IPS DF 6.9 (cell line): ENCODE results near the gene SNTG2.

ENCODE experiments used
- DNase-seq: peaks from one replicate; pipeline ENCODE4 v3.0.0-alpha.2; 2013; ENCODE audit warnings: low read depth, low spot score
- H3K27ac ChIP-seq: one replicate; pipeline ENCODE4 v1.5.1; 2013; ENCODE audit warnings: low read length, control low read depth
- H3K27me3 ChIP-seq: 2 replicates; pipeline ENCODE4 v1.6.1; 2013; ENCODE audit warnings: mild to moderate bottlenecking, low read length; ENCODE audit not compliant: control insufficient read depth, insufficient read depth
- H3K36me3 ChIP-seq: 2 replicates; pipeline ENCODE4 v1.6.1; 2013; ENCODE audit warnings: low read length; ENCODE audit not compliant: control insufficient read depth, insufficient read depth
- H3K4me1 ChIP-seq: 2 replicates; pipeline ENCODE4 v1.6.1; 2013; ENCODE audit warnings: low read length; ENCODE audit not compliant: control insufficient read depth, insufficient read depth
- H3K4me3 ChIP-seq: 2 replicates; pipeline ENCODE4 v1.5.1; 2013; ENCODE audit warnings: mild to moderate bottlenecking, low read length
- H3K9me3 ChIP-seq: 2 replicates; pipeline ENCODE4 v1.6.1; 2013; ENCODE audit warnings: low read length, inconsistent platforms; ENCODE audit not compliant: control insufficient read depth, insufficient read depth
- WGBS: extraction: QIAGEN DNeasy Blood & Tissue Kit; methylation state at CpG from one replicate; pipeline ENCODE4 v1.1.7; 2013; ENCODE audit warnings: mixed read lengths, missing lambda C conversion rate; ENCODE audit not compliant: insufficient read length, insufficient coverage; 5-methylcytosine and 5-hydroxymethylcytosine counted together

SNTG2 gene

GRCh38 chr2:1136846-1137245 lies 186.2 kb downstream of the SNTG2 start:
- Histone ChIP-seq H3K4me1 (no peaks in the 10 kb centered on the region), H3K36me3 (no peaks in the 10 kb centered on the region; the same call in 1 of the 2 replicates), H3K27me3 (no peaks in the 10 kb centered on the region), H3K9me3 (no peaks in the 10 kb centered on the region), H3K4me3 (no peak overlapping the region), H3K27ac (no peak overlapping the region)
- DNase-seq = no peak
- WGBS = no CpG with 5 or more reads among the region's 7 CpGs

GRCh38 chr2:1137264-1137663 lies 186.6 kb downstream of the SNTG2 start:
- no peak overlapping the region for H3K27ac ChIP-seq
- H3K27me3 ChIP-seq = no peaks in the 10 kb centered on the region
- WGBS = no CpG with 5 or more reads among the region's 7 CpGs
- H3K4me1 ChIP-seq = no peaks in the 10 kb centered on the region
- DNase-seq = no peak
- H3K36me3 ChIP-seq = no peaks in the 10 kb centered on the region; the same call in 1 of the 2 replicates
- H3K4me3 ChIP-seq = no peak overlapping the region
- H3K9me3 ChIP-seq = no peaks in the 10 kb centered on the region

- no peak overlapping the region for H3K27ac ChIP-seq
- no peaks in the 10 kb centered on the region for H3K27me3 ChIP-seq
- H3K4me1 ChIP-seq = no peaks in the 10 kb centered on the region
- H3K36me3 ChIP-seq = no peaks in the 10 kb centered on the region; the same call in 1 of the 2 replicates
- no peaks in the 10 kb centered on the region for H3K9me3 ChIP-seq
- no CpG with 5 or more reads among the region's 15 CpGs for WGBS
- DNase-seq = no peak
- no peak overlapping the region; the same call in 1 of the 2 replicates for H3K4me3 ChIP-seq
Measured at GRCh38 chr2:1137913-1138391, 187.3 kb downstream of the SNTG2 start.

- WGBS = no CpG with 5 or more reads among the region's 17 CpGs
- peak; percentile 54 for DNase-seq
- no peaks in the 10 kb centered on the region for H3K27me3 ChIP-seq
Measured at GRCh38 chr2:1140389-1141003, 189.8 kb downstream of the SNTG2 start.

GRCh38 chr2:1141079-1141478 lies 190.4 kb downstream of the SNTG2 start:
- no CpG with 5 or more reads among the region's 7 CpGs for WGBS
- H3K9me3 ChIP-seq = no peaks in the 10 kb centered on the region

More at GRCh38 chr2:1140389-1141003, 189.8 kb downstream of the SNTG2 start:
- no peaks in the 10 kb centered on the region for H3K4me1 ChIP-seq
- H3K36me3 ChIP-seq = no peaks in the 10 kb centered on the region; the same call in 1 of the 2 replicates
- no peak overlapping the region for H3K4me3 ChIP-seq
- no peak overlapping the region for H3K27ac ChIP-seq
- no peaks in the 10 kb centered on the region for H3K9me3 ChIP-seq

GRCh38 chr2:1143129-1143528 lies 192.5 kb downstream of the SNTG2 start:
- Histone ChIP-seq H3K27me3 (no peaks in the 10 kb centered on the region), H3K27ac (no peak overlapping the region), H3K36me3 (no peaks in the 10 kb centered on the region; the same call in 1 of the 2 replicates), H3K4me1 (no peaks in the 10 kb centered on the region), H3K4me3 (no peak overlapping the region), H3K9me3 (no peaks in the 10 kb centered on the region)
- no CpG with 5 or more reads among the region's 1 CpG for WGBS
- DNase-seq = no peak

More at GRCh38 chr2:1141079-1141478, 190.4 kb downstream of the SNTG2 start:
- Histone ChIP-seq H3K4me3 (no peak overlapping the region), H3K27me3 (no peaks in the 10 kb centered on the region), H3K4me1 (no peaks in the 10 kb centered on the region), H3K27ac (no peak overlapping the region), H3K36me3 (no peaks in the 10 kb centered on the region; the same call in 1 of the 2 replicates)
- DNase-seq = no peak

GRCh38 chr2:1147873-1148612 lies 197.4 kb downstream of the SNTG2 start:
- no peak for DNase-seq
- no CpG with 5 or more reads among the region's 5 CpGs for WGBS

GRCh38 chr2:1150724-1151511 lies 200.3 kb downstream of the SNTG2 start:
- no CpG with 5 or more reads among the region's 13 CpGs for WGBS
- Histone ChIP-seq H3K27ac (no peak overlapping the region), H3K27me3 (no peaks in the 10 kb centered on the region), H3K4me3 (no peak overlapping the region), H3K4me1 (no peaks in the 10 kb centered on the region), H3K36me3 (peaks cover 3% of the 10 kb centered on the region; the same call in 1 of the 2 replicates), H3K9me3 (no peaks in the 10 kb centered on the region)
- DNase-seq = no peak

More at GRCh38 chr2:1147873-1148612, 197.4 kb downstream of the SNTG2 start:
- Histone ChIP-seq H3K27me3 (no peaks in the 10 kb centered on the region), H3K36me3 (no peaks in the 10 kb centered on the region), H3K4me1 (no peaks in the 10 kb centered on the region), H3K4me3 (no peak overlapping the region), H3K27ac (no peak overlapping the region), H3K9me3 (no peaks in the 10 kb centered on the region)

- Histone ChIP-seq H3K4me1 (no peaks in the 10 kb centered on the region), H3K27me3 (no peaks in the 10 kb centered on the region)
- WGBS = no CpG with 5 or more reads among the region's 7 CpGs
Measured at GRCh38 chr2:1152375-1152774, 201.7 kb downstream of the SNTG2 start.

GRCh38 chr2:1153920-1154319 lies 203.3 kb downstream of the SNTG2 start:
- no peaks in the 10 kb centered on the region for H3K4me1 ChIP-seq
- WGBS = no CpG with 5 or more reads among the region's 9 CpGs

More at GRCh38 chr2:1152375-1152774, 201.7 kb downstream of the SNTG2 start:
- H3K27ac ChIP-seq = no peak overlapping the region
- DNase-seq = no peak
- H3K4me3 ChIP-seq = no peak overlapping the region
- no peaks in the 10 kb centered on the region for H3K9me3 ChIP-seq
- peaks cover 3% of the 10 kb centered on the region; the same call in 1 of the 2 replicates for H3K36me3 ChIP-seq

More at GRCh38 chr2:1153920-1154319, 203.3 kb downstream of the SNTG2 start:
- H3K36me3 ChIP-seq = peaks cover 3% of the 10 kb centered on the region; the same call in 1 of the 2 replicates
- no peaks in the 10 kb centered on the region for H3K9me3 ChIP-seq
- H3K4me3 ChIP-seq = no peak overlapping the region
- no peaks in the 10 kb centered on the region for H3K27me3 ChIP-seq
- no peak overlapping the region for H3K27ac ChIP-seq
- DNase-seq = no peak
